Upper lobe of left lung (tissue), 4 donors: ENCODE measurements around the gene VSIG10L.

Experiments
- EP300 ChIP-seq, 4 donors: sonication (generic); formaldehyde crosslinking; IDR thresholded peaks; one replicate each; pipeline ENCODE4 v1.5.1; 2017; ENCODE audit warnings: antibody characterized with exemption in 4 of 4, control low read depth in 2 of 4
- POLR2AphosphoS5 ChIP-seq, 2 donors: sonication (generic); formaldehyde crosslinking; IDR thresholded peaks; one replicate each; pipeline ENCODE4 v1.5.1; 2017; ENCODE audit warnings: antibody characterized with exemption in 2 of 2
- TF ChIP-seq, protein P1 (sequence below), 6 experiments: fragments of 450-650 bp in 4 of 6; fragments of 200-600 bp in 2 of 6; sonication (generic) in 2 of 6; IDR thresholded peaks; one replicate each; pipeline ENCODE4 v1.5.1; 2016 to 2019; ENCODE audit warnings: antibody characterized with exemption in 6 of 6

- TF ChIP-seq, protein P1, sequence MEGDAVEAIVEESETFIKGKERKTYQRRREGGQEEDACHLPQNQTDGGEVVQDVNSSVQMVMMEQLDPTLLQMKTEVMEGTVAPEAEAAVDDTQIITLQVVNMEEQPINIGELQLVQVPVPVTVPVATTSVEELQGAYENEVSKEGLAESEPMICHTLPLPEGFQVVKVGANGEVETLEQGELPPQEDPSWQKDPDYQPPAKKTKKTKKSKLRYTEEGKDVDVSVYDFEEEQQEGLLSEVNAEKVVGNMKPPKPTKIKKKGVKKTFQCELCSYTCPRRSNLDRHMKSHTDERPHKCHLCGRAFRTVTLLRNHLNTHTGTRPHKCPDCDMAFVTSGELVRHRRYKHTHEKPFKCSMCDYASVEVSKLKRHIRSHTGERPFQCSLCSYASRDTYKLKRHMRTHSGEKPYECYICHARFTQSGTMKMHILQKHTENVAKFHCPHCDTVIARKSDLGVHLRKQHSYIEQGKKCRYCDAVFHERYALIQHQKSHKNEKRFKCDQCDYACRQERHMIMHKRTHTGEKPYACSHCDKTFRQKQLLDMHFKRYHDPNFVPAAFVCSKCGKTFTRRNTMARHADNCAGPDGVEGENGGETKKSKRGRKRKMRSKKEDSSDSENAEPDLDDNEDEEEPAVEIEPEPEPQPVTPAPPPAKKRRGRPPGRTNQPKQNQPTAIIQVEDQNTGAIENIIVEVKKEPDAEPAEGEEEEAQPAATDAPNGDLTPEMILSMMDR (IDR thresholded peaks at IDR 0.05) = no peak
- TF ChIP-seq EP300 (IDR thresholded peaks at IDR 0.05) (no peak), POLR2AphosphoS5 (IDR thresholded peaks at IDR 0.05) (no peak)
These were observed 35.5 kb upstream of the VSIG10L start for GRCh38 chr19:51377422-51377821.
